GM21360 (cell line): ENCODE data around the gene DTX1.

ENCODE experiments used
- ATAC-seq: cut with Tn5 transposase; IDR thresholded peaks from one replicate; pipeline ENCODE4 v1.9.1; 2021; ENCODE audit warnings: mild to moderate bottlenecking, moderate library complexity; ENCODE audit not compliant: unreplicated experiment

Gene DTX1

DNA sequence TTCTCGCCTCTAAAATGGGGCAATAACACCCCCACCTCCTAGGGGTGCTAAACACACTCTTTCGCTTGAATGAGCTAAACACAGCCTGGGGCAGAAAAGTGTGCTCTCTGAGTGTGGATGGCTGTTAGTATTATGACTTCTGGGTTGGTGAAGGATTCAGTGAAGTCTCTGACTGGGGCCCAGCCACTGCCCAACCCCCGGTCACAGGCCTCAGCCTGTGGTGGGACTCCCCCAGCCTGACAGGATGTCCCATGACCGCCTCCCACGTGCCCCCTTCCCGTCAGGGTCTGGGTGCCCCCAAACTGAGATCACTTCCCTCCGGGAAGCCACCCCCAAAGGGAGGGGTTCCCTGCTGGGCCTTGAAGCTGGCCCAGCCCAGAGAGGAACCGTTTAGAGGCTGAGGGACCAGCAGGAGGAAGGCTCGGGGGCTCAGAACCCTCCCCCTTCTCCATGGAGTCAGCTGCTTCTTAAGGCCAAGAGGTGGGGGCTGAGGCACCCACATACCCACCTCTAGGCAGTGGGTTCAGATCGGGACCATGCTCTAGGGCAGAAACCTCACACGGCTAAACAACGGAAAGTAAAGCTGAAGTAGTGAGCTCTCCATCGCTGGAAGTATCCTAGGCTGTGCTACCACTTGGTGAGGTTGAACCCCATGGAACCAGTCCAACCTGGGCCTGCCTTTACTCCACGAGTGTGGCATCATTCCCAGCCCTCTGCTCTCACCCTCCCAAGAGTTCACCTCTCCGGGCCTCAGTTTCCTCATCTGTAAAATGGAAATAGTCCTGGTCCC, 13.8 kb downstream of the DTX1 start:
- ATAC-seq = peak; percentile 44

DNA sequence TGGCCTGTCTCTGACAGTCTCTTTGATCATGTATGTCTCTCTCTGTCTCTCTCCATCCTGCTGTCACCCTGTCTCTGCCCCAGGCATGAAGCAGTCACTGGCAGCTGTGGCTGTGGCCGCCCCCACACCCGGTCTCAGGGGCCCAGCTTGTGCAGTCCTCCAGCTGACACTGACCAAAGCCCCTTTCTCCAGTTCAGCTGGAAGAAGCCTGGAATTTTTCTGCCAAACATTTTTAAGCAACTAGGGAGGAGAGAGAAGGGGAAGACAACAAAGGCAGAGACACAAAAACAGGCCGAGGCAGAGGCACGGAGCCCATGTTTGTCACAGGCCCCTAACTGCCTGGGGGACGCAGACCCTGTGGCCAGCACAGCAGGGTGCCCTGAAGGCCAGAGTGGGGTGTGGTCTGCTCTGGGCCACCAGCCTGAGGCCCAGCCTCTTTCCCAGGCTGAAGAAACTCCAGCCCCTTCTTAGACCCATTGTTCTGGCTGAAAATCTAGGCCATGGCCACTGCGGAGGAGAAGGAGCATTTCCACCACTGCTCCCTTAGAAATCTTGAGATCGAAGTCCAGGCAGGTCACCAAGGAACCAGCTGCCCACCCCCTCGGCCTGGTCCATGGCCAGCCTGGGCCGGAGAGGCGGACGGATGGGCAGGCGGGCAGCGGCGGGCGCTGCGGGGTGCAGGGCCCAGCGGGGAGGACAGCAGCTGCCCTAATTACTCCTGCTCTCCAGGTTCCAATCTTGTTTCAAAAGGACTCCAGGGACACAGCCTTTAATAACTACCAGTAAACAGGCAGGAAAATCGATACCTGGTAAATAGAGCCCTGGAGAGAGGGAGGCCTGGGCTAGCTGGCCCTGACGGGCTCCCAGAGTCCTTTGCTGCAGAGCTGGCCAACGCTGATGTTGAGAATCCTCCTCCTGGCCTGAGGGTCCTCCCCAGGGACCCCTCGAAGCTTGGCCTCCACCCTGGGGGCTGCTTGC, 14.9 kb downstream of the DTX1 start:
- no peak for ATAC-seq

DNA sequence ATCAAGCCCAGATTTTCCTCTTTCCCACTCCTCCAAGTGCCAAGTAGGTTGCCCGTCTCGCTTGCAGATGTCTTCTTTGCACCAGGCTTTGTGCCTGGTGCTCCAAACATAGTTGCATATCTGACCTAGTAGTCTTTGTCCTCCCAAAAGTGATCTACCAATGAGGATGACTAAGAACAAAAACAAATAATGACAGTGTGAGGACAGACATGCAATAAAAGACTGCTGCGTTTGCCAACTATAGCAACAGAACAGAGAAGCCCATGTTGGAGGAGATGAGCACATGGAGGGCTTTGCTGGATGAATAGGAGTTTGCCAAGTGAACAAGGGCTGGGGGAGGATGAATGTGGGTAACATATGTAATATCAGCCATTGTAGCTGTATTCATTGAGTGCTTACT, 15.6 kb downstream of the DTX1 start:
- no peak for ATAC-seq

DNA sequence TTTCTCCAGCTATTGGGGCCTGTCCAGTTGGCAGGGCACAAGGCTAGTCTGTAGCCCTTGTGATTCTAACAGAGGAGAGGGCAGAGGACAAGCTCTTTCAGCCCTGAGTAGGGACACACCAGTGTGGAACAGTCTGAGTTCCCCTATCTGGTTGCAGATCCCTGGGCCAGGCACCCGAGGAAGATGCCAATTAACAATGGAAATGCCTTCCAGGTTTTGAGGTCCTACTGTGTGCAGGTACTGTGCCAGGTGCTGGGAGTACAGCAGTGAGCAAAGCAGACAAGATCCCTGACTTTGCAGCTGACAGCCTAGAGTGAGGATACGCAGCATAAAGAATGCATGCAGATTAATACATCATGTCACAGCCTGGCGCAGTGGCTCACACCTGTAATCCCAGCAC, 17.1 kb downstream of the DTX1 start:
- ATAC-seq = no peak

DNA sequence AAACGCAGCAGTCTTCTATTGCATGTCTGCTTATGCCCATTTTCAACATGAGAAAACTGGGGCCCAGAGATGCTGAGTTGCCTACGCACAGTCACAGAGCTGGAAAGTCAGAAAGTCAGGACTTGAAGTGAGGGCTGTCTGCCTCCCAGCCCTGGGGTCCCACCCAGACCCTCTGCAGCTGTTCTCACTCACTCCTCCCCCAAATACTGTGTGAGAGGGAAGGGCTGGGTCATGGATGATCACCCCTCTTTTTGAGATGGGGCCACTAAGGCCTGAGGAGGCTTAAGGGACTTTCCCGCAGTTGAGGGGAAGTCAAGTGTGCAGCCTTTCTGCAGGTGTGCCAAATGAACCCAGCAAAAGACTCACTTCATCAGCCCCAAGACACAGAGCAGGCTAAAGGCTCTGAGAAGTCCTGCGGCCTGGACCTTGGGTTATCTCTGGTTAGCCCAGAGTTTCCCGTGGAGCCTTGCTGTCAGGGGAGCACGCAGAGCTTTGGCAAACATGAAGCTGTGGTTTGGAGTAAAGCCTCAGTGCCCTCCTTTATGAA, 18.7 kb downstream of the DTX1 start:
- peak; percentile 81 for ATAC-seq

DNA sequence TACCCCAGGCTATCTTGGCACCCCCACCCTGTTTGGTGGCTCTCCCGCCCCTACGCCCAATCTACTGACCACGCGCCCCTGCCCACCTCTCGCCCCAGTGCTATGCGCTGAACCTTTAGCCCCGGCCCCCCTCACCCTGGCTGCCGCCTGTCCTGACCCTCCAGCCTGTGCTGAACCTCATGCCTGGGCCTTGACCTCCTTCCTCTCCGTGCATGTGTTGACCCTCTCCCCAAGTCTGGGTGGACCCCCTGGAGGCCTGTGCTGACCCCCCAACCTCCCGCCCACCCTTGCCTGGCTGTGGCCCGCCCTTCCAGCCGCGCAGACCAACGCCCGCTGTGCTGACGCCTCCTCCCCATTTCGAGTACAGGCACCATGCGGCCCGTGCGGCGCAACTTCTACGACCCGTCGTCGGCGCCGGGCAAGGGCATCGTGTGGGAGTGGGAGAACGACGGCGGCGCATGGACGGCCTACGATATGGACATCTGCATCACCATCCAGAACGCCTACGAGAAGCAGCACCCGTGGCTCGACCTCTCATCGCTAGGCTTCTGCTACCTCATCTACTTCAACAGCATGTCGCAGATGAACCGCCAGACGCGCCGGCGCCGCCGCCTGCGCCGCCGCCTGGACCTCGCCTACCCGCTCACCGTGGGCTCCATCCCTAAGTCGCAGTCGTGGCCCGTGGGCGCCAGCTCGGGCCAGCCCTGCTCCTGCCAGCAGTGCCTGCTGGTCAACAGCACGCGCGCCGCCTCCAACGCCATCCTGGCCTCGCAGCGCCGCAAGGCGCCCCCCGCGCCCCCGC, 20.7 kb downstream of the DTX1 start:
- no peak for ATAC-seq

DNA sequence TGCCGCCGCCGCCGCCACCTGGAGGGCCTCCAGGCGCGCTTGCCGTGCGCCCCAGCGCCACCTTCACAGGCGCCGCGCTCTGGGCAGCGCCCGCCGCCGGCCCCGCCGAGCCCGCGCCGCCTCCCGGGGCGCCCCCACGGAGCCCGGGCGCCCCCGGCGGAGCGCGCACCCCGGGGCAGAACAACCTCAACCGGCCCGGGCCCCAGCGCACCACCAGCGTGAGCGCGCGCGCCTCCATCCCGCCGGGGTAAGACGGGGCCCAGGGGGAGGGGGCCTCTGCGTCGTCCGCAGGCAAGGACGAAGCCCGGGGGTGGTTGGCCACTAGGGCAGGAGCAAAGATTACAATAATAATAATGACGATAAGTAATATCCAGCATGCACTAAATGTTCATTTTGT, 21.3 kb downstream of the DTX1 start:
- ATAC-seq = no peak

DNA sequence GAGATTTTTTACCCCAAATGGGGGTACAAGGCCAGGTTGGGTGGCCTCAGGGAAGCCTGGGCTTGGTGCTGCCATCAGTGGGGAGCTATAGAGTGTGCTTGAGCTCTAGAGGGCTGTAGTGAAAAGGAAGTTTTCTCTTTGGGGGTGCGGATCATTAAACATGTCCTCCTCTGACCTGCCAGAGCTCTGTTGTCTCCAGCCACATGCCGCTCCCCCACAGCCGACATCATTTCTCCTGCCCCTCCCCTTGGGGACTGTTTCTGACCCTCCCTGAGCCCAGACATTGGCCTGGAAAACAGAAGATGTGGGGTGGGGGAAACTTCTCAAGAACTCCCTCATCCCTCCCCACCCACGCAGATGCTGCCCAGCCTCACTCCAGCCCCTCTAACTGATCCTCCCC, 25.3 kb downstream of the DTX1 start:
- ATAC-seq = no peak

DNA sequence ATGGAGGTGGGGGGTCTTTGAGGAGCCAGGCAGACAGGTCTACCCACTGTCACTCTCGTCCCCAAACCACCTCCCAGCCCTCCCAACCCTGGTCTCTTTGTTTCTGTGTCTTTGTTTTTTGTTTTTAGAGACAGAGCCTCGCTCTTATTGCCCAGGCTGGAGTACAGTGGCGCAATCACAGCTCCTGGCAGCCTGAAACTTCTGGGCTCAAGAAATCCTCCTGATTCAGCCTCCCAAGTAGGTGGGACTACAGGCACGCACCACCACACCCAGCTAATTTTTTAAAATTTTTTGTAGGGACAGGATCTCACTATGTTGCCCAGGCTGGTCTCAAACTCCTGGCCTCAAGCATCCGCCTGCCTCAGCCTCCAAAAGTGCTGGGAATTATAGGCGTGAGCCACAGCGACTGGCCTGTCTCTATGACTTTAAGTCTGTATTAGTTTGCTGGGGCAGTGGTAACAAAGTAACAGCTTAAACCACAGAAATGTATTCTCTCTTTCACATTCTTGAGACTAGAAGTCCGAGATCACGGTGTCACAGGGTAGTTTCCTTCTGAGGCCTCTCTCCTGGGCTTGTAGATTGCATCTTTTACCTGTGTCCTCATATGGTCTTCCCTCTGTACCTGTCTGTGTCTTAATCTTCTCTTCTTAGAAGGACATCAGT, 26.1 kb downstream of the DTX1 start:
- no peak for ATAC-seq

DNA sequence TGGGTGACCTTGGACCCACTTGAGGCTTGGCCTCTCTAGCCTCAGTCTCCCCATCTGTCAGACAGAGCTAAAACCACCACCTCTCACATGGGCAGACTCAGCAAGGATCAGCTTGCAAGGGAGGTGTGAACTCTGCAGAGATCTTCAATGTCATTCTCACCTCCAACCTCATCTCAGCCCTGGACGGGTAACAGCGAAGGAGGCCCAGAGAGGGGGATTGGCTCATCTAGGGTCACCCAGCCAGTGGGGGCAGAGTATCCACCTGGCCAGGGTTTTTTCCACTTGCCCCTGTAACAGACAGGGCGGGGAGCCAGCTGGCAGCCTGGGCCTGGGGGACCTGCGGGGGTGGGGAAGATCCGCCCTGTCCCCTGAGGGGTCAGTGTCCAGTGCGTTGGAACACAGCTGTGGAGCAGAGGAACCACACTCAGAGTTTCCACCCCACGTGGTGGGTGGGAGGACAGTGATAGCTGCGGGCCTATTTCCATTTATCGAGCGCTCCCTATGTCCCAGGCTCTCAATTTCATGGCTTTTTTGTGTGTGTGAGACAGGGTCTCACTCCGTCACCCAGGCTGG, 27.4 kb downstream of the DTX1 start:
- ATAC-seq = no peak

DNA sequence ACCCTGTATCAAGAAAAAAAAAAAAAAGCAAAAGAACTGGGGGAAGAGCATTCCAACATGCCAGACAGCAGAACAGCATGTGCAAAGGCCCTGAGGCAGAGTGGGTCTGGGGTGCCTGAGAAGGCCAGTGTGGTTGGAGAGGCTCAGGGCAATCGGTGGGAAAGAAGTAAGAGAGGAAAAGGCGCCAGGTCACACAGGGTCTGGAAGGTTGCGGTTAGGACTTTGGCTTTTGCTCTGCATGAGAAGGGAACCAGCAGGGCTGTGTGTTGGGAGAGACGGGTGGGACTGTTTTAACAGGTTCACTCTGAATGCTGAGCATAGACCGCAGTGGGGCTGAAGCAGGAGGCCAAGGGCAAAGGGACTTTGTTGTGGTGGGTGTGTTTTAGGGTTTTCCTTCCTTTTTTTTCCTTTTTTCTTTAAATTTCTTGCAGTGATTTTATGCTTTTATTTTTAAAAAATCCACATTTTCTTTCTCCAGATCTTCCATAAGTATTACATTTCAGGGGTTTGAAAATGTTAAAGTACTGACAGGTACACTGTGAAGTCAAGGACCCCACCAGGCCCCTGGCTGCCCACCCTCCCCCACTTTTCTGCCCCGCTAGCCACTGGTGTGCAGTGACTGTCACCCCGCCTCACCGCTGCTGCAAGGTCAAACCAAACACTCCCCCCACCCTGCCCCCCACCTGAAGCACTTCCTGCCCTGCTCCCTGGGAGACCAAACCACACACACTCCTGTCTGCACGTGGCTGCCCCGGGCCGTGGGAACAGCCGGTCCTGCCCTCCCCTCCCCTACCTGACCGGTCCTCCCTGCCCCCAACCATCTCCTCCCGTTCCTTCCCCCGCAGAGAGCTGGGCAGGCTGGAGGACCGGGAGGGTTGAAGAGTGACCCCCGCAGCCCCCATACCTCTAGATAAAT, 30.0 kb downstream of the DTX1 start:
- ATAC-seq = no peak

DNA sequence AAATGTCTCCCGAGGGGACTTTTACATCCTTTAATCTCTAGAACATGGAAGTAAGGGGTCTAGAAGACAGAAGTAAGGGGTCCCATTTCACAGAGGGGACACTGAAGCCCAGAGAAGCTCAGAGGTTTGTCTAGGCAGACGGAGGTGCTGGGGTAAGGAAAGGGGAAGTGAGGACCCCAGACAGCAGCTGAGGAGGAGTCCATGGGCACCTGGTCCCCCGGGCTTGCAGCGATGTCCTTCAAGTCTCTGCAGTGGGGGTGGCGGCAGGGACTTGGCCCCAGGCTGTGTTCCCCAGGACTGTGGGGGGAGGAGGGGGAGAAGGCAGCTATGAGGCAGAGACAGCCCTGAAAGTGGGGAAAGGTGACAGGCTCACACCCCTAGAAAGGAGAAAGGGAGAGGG, 30.7 kb downstream of the DTX1 start:
- ATAC-seq = no peak

DNA sequence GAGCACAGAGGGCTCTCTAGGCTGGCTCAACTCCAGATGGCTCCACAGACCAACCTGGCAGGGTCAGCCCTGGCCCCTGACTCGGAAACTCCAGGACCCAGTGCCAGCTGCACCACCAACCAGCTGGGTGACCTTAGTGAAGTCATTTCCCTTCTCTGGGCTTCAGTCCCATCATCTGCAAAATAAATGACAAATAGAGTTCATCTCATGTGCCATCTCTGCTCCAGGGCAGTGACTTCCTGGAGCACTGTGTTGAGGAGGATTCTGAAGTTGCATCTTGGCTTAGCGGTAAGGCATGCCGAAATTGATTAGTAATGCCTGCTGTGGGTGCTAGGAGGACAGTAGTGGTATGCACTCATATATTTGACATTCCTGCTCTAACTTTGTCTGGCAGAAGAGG, 31.5 kb downstream of the DTX1 start:
- ATAC-seq = no peak

DNA sequence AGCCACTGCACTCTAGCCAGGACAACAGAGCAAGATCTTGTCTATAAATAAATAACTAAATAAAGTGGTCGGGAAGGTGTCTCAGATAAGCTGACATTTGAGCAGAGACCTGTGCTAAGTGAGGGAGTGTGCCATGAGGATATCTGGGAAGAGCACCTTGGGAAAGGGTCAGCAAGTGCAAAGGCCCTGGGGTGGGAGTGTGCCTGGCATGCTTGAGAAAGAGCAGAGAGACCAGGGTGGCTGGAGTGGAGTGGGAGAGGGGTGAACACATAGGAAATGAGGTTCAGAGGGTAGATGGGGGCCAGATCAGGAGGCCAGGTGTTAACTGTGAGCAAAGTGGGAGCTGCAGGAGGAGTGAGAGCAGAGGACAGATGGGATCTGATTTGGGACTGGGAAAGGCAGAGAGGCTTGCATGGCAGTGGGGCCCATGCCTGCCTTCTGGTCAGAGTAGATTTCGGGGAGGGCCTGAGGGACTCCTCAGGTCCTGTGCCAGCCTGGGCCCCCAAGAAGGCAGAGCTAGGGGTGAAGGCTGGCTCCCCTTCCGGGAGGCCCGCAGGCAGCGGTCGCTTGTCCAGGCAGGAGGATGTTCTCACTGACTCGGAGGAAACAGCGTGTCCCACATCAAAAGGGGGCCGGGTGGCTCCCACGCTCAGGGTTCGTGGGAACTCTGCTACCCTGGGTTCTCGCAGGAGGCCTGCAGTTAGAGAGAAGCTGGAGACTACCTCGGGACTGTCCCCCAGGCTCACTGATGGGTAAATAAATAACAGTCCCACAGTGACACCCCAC, 32.6 kb downstream of the DTX1 start:
- ATAC-seq = no peak

DNA sequence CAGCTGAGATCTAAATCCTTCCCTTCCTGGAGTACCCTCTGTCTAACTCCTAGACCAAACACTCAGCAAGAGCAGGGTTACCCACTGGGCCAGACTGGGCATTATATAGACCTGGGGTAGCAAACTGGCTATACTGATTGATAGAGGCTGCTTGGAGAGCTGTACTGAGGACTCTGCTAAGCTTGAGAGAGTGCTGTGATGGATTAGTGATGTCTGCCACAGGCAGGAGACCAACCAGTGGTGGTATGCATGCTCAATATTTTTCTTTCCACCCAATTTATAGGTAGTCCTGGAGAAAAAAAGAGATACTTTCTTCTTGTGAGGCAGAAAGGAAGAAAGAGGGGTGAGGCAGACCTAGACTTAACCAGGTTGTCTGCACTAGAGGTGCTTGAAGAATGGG, 33.3 kb downstream of the DTX1 start:
- no peak for ATAC-seq

DNA sequence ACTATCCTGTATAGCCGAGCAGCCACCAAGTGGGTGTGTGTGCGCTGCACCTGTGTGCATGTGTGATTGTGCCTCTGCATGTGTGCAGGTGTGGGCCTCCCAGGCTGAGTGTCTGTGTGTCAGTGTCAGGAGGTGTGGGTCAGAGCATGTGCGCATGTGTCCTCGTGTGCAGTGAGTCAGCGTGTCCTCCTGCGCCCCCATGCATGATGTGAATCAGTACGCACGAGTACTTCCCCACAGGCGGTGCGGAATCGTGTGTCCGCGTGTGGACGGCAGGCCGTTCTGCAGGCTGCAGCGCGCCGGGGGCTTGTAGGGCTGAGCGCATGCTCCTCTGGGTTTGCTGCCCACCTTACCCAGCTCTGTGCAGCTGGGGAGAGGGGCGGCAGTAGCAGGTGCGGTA, 34.2 kb downstream of the DTX1 start:
- no peak for ATAC-seq

DNA sequence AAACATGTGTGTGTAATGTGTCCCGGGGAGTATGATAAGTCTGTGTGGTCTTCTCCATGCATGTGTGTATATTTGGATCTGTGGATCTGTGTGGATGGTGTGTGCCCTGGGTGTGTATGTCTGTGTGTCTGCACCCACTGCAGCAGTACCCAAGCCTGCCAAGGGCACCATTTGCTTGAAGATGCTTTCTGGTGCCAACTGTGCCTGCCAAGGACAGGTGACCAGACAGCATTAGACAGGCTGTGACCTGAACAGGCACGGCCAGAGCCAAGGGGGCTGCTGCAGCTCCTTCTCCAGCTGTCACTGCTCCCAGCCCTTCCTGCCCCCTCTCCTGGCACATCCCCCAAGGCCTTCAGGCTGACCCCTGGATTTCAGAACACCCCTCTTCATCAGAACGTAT, 35.0 kb downstream of the DTX1 start:
- no peak for ATAC-seq
